C4-2B (cell line): ENCODE data around the gene DSPP.

Experiments used
- H3K27ac ChIP-seq: fragments of 450-650 bp; 2 replicates; pipeline ENCODE4 v1.5.1; 2017
- ZFX ChIP-seq: fragments of 450-650 bp; IDR thresholded peaks from 2 replicates; pipeline ENCODE4 v1.6.1; 2017
- TF ChIP-seq, protein P1 (sequence below): fragments of 450-650 bp; conservative IDR thresholded peaks from 2 replicates; pipeline ENCODE4 v1.5.1; 2017; ENCODE audit warnings: mild to moderate bottlenecking

The DSPP gene

DNA sequence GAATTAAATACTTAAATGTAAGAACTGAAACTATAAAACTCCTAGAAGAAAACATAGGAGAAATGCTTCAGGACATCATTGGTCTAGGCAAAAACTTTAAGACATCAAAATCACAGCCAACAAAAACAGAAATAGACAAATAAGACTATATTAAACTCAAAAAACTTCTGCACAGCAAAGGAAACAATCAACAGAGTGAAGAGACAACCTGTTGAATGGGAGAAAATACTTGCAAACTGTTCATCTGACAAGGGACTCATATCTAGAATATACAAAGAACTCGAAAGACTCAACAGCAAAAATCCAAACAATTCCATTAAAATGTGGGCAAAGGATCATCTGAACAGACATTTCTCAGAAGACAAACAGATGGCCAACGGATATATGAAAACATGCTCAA is 16.2 kb upstream of the DSPP start:
- TF ChIP-seq, protein P1, sequence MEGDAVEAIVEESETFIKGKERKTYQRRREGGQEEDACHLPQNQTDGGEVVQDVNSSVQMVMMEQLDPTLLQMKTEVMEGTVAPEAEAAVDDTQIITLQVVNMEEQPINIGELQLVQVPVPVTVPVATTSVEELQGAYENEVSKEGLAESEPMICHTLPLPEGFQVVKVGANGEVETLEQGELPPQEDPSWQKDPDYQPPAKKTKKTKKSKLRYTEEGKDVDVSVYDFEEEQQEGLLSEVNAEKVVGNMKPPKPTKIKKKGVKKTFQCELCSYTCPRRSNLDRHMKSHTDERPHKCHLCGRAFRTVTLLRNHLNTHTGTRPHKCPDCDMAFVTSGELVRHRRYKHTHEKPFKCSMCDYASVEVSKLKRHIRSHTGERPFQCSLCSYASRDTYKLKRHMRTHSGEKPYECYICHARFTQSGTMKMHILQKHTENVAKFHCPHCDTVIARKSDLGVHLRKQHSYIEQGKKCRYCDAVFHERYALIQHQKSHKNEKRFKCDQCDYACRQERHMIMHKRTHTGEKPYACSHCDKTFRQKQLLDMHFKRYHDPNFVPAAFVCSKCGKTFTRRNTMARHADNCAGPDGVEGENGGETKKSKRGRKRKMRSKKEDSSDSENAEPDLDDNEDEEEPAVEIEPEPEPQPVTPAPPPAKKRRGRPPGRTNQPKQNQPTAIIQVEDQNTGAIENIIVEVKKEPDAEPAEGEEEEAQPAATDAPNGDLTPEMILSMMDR, result no peak
- no peak for TF ChIP-seq ZFX
- H3K27ac ChIP-seq, result no peak overlapping the region

DNA sequence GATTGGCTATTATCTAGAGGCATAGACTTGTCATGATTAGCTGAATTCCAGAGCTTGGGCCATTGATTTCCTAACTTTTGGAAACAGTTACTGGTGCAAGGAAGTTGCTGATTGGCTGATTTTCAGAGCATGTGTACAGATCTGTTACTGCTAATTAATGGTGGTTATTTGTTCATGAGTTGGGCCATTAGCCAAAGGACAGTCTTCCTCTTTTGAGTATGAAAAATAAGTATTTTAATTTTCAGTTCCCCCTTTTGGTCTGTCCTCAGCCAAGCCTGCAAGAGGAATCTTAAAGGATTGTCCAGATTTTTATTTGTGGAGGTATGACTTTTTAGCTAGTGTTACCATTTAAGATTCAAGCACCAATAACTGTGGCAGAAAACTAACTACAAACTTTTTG is 7.0 kb upstream of the DSPP start:
- no peak for TF ChIP-seq ZFX
- TF ChIP-seq, protein P1, result no peak
- H3K27ac ChIP-seq, result no peak overlapping the region

DNA sequence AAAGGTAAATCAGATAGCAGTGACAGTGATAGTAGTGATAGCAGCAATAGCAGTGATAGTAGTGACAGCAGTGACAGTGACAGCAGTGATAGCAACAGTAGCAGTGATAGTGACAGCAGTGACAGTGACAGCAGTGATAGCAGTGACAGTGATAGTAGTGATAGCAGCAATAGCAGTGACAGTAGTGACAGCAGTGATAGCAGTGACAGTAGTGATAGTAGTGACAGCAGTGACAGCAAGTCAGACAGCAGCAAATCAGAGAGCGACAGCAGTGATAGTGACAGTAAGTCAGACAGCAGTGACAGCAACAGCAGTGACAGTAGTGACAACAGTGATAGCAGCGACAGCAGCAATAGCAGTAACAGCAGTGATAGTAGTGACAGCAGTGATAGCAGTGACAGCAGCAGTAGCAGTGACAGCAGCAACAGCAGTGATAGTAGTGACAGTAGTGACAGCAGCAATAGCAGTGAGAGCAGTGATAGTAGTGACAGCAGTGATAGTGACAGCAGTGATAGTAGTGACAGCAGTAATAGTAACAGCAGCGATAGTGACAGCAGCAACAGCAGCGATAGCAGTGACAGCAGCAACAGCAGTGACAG is 6.1 kb downstream of the DSPP start:
- TF ChIP-seq ZFX, result no peak
- TF ChIP-seq, protein P1, result no peak
- H3K27ac ChIP-seq, result no peak overlapping the region

DNA sequence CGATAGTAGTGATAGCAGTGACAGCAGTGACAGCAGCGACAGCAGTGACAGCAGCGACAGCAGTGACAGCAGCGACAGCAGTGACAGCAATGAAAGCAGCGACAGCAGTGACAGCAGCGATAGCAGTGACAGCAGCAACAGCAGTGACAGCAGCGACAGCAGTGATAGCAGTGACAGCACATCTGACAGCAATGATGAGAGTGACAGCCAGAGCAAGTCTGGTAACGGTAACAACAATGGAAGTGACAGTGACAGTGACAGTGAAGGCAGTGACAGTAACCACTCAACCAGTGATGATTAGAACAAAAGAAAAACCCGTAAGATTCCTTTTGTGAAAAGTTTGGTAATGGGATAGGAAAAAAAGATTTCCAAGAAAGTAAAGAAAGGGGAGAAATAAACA is 7.9 kb downstream of the DSPP start:
- TF ChIP-seq, protein P1, result no peak
- TF ChIP-seq ZFX, result no peak
- H3K27ac ChIP-seq, result no peak overlapping the region

DNA sequence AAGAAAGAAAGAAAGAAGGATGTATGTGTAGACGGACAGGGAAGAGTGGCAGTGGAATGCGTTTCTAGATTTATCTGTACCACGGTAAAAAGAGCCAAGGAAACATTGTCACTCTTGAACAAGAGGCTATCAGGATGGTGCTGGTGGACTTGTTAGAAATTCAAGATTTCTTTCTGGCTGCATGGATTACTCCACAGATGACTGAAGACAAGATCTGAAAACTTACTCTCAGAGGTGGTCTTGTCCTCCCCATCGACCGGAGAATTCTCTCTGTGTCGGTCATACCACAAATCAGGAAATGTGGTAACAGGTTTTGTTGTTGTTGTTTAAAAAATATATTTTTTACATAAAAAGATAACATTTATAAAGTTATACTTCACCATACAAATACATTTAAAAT is 11.8 kb downstream of the DSPP start:
- TF ChIP-seq, protein P1, result no peak
- no peak for TF ChIP-seq ZFX

DNA sequence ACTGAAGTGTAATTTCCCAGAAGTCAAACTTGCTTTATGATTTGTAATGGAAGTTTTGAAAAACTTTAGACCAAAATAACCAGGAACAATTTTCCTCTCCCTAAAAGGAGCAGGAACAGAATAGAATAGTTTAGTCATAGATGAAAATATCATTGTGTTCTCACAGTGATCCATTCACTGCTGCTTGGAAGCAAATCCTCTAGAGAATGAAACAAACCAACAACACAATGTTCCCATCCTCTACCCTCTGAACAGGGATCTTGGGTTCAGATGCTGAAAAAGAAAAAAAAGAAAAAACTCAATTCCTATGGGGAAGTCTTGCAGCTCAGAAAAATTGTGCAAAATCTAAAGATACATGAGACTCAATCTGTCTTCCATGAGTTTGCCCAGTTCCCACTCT is 12.2 kb downstream of the DSPP start:
- H3K27ac ChIP-seq, result no peak overlapping the region
- TF ChIP-seq, protein P1, result no peak
- TF ChIP-seq ZFX, result no peak

More for the DNA sequence above, 11.8 kb downstream of the DSPP start:
- H3K27ac ChIP-seq, result no peak overlapping the region

DNA sequence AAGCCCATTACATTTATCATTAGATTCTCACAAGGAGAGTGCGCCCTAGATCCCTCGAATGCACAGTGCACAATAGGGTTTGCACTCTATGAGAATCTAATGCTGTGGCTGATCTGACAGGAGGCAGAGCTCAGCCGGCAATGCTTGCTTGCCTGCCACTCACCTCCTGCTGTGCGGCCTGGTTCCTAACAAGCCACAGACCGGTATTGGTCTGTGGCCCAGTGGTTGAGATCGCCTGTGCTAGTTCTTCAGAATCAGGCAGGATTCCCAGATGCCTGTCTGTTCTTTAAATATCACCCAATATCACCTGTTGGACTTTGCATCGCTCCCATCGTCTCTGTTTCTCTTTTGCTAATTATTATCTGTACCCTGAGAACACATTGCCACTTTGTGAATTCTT is 14.0 kb downstream of the DSPP start:
- no peak for TF ChIP-seq ZFX
- TF ChIP-seq, protein P1, result no peak
- H3K27ac ChIP-seq, result no peak overlapping the region
